GM19238 (cell line): ENCODE measurements around the gene SHISA6.
"Not testable (repeated sequence)": the region's sequence is repeated elsewhere in the genome, so short reads cannot be mapped to it uniquely, and the experiment has no call there.

Source experiments
- DNase-seq: peaks from one replicate; pipeline ENCODE4 v3.0.0; 2011; ENCODE audit warnings: low spot score; ENCODE audit not compliant: insufficient read length

Gene SHISA6

DNA sequence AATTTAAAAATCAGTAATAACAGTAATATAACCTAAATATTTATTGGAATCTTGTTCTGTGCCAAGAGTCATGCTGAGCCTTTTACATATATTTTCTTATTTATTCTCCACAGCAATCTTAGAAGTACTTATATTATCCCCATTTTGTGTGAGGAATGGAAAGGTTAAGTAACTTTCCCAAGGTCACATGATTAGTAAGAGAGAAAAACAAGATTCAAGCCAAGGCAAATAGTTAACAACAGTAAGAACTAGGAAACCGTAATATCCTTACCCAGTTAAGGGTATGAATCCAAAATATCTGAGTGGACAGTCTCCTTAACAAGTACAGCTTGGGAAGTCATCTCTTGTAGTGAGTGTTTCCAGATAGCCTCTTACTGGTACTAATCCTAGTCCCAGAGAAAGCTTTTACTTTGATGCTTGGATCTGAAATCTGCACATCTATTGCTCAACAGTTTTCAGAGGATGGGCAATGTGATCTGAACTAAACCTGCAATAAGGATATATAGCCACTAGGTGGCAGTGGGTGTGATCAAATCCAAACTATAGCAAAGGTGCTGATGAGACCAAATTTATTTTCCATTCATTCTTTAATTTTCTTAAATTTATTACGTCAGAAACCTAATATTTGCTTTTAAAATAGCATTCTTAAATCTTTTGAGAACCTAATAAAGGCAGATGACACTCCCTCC, 23.3 kb downstream of the SHISA6 start:
- DNase-seq, result no peak

DNA sequence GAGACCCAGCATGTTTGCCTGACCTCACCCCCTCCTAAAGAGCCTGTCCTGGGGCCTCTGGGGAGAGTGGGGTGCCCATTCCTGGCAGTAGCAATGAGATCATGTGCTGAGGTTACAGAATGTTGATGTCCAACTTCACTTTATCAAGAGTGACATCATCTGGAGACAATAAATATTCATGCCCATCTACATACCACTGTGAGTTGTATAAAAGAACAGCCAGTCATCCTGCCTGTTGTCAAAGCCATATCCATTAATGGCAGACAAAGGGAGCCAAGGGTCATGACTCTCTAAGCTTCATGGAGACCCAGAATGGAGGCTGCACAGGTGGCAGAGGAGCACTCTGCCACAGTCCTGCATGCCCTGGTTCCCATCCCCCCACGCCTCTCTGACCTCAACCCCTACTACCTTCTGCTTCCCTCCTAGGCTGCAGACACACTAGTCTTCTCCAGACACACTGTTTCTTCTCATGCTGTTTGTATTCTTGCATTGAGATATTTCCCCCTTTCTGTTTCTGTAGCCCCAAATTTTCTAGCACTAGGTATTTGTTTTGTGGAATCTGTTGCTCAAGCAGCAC, 27.1 kb downstream of the SHISA6 start:
- no peak for DNase-seq

DNA sequence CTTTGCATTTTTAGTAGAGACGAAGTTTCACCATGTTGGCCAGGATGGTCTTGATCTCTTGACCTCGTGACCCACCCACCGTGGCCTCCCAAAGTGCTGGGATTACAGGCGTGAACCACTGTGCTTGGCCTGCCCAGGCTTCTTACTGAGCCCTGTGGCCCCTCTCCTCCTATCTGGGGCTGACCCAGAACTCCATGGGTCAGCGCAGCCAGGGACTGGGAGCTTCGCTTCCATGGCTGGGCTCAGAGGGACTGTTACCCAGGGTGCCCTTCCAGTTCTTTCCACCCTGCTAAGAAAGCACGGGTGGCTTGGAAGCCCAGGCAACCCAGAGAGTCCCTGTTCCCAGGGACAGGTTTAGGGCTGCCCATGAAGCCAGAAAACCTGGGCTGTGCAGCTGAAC, 28.2 kb downstream of the SHISA6 start:
- DNase-seq, result no peak

DNA sequence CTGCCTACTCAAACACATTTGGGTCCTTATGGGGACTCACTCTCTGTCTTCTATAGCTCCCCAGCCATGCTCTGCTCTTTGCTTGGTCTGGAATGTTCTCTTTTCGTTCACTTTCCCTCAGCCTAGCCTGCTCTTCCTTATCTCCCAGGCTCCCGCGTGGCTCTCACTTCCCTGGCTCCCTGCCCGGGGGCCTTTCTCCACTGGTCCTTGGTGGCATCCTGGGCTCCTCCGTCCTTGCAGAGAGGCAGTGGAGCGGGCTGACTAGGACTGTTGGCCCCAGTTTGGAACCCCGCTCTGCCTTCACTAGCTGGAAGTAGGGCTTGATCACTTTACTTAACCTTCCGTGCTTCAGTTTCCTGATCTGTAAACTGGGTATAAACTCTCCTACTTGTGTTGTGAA, 31.2 kb downstream of the SHISA6 start:
- DNase-seq, result no peak

DNA sequence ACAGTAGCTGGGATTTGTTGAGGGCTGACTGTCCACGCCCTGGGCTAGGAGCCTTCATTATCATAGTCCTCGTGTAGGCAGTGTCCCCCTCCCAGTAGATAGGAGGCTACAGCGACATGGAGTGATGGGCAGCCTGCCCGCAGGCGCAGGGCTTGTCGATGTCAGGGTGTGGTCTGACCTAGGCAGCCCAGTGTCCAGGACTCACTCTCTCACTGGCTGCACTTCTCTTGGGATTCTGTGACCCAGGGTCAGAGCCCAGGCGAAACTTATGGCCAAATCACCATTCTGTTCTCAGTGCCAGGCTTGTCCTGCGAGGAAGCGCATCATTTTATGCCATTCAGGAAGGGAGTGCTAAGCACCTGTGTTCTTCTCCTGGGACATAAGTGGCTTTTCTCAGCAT, 32.6 kb downstream of the SHISA6 start:
- DNase-seq, result no peak

DNA sequence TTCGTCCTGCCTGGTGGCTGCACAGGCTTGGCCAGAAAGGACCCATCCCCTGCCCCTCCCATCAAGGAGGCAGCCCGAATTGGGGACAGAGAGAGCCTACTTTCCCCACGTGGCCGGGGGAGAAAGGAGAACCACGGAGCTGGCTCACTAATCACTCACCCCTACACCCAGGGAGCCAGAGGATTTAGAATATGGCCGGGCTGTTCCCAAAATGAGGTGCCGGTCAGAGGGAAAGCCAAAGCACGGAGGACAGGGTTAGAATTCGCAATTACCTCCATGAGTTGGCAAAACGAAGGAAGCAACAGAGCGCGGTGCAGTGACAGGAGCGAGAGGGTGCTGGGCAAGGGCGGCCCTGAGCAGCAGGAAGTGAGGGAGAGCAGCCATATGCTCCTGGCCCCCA, 33.1 kb downstream of the SHISA6 start:
- no peak for DNase-seq

DNA sequence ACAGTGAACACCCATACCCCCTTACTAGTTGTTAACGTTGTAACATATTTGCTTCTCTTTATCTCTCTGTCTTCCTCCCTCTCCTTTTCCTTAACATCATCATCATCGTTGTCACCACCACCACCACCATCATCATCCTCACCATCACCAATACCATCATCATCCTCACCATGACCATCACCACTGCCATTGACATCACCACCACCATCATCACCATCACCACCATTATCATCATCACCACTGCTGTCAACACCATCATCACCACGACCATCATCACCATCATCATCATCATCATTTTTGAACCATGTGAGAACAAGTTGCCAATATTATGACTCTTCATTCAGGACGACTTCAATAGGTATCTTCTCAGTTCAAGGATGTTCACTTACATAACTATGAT, 35.5 kb downstream of the SHISA6 start:
- no peak for DNase-seq

DNA sequence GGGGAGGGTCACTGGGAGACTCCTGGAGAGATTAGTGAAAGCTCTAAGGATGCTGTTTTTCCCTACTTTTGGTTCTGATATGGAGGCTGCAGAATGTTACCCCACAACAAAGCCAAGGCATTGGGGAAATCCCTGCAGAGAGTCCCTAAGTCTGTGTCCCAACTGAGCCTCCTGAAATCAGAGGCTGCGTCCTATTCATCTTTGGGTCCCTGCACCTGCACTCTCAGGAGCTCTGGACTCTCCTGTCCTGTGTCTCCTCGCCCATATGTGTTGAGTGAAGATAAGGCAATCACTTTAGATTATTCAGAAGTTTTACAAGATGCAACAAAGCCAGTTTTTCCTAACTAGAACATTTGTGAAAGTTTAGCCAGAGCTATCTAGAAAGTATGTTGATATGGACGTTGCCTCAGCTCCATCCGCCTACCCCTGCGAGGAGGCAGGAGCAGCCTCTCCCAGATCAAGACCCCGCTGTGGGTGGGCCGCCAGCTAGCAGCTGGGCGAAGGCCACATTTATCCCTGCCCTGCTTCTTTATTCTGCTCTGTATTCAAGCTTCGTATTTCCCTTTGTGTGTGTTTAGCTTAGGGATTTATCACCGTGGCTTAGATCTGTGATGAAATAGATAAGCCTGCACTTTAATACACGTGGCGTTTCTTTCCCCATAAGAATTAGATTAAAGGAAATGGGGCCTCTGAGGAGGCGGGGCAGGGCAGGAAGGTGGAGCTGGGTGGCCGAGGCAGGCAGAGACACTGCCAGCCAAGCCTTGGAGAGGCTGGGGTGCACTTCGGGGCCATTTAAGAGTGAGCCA, 37.4 kb downstream of the SHISA6 start:
- no peak for DNase-seq

DNA sequence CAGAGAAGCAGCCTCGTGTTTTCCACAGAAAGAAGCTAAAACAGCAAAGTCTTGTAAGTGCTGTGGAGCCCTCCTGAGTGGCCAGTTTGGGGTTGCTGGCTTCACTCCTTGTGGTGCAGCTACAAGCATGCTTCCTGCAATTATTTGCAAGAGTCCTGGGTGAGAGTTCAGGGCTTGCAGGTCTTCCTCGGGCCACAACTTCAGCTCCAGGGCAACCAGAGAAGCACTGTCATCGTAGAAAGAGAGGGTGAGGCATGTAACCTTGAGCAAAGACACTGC, 37.9 kb downstream of the SHISA6 start:
- no peak for DNase-seq

DNA sequence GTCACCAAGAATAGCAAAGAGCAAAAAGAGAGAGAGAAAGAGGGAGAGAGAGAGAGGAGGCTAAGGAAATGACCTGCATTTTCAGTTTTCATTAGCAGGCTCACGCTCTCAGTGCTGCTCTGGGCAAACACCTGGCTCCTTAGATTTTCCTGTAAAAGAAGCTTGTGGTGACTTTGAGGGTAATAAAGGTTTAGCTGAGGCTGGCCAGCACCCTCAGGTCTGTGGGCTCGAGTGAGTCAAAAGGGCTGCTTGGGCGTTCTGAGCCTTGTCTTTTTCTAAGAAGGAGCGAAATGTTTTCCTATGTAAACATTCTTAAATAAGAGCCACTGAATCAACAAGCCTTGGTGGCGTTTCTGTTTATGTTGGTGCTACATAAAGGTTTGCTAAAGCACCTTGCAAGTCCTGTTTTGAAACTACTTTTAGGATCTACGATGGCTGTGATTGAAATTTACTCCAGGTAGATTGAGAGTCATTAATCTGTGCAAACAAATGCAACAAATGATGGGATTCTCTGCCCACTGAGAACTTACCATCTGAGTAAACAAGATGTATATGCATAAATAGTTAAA, 38.8 kb downstream of the SHISA6 start:
- no peak for DNase-seq

DNA sequence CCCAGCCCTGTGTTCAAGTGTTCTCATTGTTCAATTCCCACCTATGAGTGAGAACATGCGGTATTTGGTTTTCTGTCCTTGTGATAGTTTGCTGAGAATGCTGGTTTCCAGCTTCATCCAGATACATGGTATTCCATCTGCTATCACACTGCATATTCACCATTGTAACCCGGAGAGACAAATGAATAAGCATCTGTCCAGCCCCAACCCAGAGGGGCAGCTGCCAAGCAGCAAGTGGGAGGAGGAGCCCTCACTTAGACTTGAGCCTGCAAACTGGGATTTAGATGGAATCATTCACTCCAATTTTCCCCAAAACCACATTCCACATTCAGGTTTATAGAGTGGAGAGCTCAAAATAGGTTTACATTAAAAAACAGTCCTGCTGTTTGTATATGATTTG, 41.6 kb downstream of the SHISA6 start:
- DNase-seq, result no peak

DNA sequence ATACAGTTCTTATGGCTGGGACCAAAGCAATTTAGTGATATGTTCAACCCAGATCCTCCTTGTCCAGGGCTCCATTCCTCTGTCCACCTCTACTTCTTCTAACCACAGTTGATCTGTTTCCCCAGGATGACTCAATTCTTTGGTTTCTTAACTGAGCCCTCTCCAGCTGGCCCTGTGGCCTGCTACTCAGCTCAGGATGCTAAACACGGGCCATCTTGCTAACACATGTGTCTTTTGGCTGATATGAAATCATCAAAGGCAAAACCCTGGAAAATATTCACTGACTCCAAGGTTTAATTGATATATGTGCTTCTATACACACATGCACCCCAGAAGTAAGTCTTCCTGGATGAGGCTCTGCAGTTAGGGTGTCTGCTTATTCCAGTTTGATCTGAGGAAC, 43.8 kb downstream of the SHISA6 start:
- no peak for DNase-seq

DNA sequence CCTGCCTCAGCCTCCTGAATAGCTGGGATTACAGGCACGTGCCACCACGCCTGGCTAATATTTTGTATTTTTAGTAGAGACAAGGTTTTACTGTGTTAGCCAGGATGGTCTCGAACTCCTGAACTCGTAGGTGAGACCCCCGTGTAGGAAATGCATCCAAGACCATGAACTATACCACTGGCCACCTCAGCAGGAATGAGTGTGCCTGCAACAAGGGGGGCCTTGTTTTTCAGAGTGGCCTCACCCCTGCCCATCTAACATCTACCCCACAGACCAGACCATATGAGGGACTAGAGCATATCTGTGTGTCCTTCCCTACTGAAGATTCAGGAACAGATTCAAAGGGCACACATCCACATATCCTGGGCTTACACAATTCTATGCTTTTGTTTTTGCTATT, 44.9 kb downstream of the SHISA6 start:
- DNase-seq, result no peak

DNA sequence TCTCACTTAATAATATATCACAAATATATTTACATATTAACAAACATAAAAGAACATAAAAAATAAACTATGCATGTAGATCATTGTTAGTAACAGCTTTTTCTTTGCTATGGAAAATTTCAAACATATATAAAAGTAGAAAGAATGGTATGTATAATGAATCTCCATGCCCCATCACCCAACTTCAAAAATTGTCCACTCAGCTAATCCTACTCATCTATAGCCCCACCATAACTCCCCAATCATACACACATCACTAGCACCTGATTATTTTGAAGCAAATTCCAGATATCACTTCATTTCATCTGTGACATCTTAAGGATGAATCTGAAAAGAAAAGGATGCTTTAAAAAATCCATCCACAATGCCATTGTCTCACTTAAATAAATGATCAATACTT, 46.8 kb downstream of the SHISA6 start:
- no peak for DNase-seq

DNA sequence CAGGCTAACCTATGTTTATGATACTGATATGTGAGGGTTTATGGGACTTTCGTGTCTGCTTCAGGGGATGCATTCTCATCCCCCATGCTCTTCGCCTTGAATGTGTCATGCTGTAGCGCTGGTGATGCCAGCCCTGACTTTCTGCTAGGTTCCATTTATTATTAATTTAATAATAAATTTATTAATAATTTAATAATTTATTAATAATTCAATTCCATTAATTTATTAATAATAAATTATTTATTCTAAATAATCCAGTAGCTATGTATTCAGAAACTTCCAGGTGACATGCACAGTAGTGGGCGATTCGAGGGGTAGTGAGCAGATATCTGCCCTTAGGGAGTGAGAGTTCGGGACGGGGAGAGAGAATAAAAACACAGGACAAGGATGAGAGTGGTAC, 49.8 kb downstream of the SHISA6 start:
- no peak for DNase-seq

DNA sequence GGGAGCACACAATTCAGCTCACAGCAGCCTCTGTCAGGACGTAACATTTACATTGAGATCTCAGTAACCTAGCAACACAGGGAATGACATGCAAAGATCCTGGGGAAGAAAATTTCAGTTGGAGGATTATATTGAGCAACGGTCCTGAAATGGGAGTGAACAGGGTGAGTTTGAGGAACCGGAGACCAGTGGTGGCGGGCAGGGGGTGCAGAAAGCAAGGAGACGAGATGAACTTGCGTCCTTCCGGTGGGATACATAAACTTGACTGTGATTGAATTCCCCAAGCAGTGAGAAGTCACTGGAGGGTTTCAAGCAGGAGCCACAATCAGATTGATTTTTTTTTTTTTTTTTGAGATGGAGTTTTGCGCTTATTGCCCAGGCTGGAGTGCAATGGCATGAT, 51.5 kb downstream of the SHISA6 start:
- no peak for DNase-seq

DNA sequence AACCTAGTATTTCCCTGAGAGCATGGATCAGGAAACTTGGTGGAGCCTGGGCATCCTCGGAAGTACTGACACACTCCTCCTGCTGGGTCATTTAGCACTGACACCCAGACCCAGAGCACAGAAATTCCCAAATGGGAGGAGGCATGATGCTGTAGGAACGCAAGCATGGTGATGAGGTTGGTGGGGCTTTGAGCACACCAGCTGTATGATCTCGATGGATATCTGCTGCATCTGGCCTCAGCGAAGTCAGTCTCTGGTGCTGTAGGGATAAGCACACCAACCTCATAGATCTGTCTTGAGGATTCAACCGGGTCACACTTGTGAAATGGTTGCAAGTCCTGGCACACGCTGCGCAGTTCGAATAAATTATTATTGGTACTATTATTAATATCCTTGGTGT, 52.5 kb downstream of the SHISA6 start:
- no peak for DNase-seq

DNA sequence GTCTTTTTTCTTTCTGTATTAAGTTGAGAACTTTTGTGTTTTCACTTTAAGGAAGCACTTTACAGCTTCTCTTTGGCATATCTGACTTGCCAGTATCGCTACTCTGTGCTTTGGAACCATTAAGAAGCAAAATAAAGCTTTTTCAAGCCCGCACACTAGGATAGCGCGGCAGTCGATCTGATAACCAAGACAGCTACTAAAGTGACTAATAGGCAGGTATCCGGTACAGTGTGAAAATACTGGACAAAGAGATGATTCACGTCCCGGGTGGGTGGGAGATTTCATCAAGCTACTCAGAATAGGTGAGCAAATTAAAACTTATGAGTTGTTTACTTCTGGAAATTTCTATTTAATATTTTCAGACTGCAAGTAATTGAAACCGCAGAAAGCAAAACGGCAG, 53.8 kb downstream of the SHISA6 start:
- DNase-seq, result no peak

DNA sequence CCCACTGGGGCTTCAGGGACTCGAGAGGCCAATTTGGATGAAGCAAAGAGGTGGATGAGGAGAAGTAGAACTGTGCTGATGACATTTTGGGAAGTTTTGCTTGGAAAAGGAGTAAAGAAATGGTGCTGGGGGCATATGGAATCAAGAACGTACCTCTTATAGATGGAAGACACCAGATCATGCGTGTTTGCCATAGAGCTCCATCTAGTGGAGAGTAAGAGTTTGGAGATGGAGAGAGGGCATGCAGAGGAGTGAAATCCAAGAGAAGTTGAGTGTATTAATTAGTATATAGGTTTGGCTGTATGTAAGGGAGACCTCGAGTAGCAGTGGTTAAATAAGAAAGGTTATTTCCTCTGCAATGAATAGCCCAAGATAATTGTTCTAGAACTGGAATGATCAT, 56.0 kb downstream of the SHISA6 start:
- DNase-seq, result no peak

DNA sequence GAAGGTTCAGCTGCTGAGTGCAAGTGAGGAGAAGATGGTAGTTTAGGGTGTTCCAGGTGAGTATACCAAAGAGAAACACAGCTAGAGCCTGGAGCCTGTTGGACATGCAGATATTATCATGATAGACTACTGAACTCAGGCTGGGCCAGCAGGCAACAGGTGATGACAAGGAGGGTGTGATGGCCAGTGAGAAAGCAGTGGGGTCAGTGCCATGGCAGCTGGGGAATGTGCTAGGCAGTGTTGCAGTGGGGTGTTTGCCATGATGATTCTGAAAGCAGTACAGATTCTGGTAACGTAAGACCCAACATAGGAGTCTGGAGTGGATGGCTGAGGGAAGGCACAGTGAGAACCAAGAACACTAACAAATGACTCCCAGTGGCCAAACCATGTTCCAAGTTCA, 57.4 kb downstream of the SHISA6 start:
- no peak for DNase-seq

DNA sequence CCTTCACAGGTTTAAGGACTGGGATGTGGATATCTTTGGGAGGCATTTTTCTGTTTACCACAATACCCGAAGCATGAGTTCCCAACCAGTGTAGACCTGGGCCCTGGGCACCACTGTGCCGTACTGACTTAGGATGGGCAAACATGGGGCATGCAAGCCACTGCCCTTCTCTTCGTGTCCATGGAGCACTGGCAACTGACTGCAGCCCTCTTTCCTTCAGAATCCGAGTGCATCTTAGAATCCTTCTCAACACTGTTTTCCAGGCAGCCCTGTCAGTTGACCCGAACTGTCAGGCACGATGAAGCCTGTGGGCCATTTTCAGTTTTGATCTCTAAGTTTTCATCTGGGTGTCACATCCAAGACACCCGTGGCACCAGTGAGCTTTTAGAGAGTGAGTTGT, 59.2 kb downstream of the SHISA6 start:
- no peak for DNase-seq

DNA sequence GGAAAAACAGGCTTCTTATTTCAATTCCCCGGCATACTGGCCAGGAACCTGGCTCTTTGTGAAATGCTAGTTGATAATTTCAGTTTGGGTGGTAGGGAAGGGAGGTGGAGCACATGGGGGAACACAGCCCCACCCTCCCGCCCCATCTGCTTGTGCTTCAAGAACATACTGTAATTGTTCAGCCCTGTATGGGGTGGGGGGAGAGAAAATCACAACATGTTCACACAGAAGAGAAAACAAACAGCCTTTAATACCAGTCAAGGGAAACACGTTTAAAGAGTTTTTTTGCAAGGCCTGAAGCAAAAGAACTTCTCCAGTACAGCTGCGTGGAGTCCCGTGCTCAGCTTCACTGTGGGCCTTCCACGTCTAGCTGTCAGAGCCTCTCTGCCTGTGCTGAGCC, 59.7 kb downstream of the SHISA6 start:
- DNase-seq, result no peak

DNA sequence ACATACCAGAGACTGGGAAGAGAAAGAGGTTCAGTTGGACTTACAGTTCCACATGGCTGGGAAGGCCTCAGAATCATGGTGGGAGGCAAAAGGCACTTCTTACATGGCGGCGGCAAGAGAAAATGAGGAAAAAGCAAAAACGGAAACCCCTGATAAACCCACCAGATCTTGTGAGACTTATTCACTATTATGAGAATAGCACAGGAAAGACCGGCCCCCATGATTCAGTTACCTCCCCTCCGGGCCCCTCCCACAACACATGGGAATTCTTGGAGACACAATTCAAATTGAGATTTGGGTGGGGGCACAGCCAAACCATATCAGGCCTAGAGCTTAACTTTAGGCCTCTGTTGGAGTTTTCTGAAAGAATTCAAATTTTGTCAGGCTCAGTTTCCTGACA, 60.9 kb downstream of the SHISA6 start:
- not testable (repeated sequence) for DNase-seq
